HG03378 (cell line): ENCODE data around the gene REXO4.
A peak's percentile ranks its signal among the peaks of the same experiment; 100 is the strongest.

Experiments used
- ATAC-seq: cut with Tn5 transposase; IDR thresholded peaks from one replicate; pipeline ENCODE4 v1.9.1; 2021; ENCODE audit warnings: mild to moderate bottlenecking, moderate library complexity; ENCODE audit not compliant: unreplicated experiment

REXO4 gene

GRCh38 chr9:133417541-133418461 lies at the start of gene REXO4:
TSS of gene REXO4 (minus strand) at chr9:133418010. CDS start at chr9:133417844, 166 bp downstream.
- ATAC-seq = no peak

- no peak for ATAC-seq
These were observed 49.3 kb upstream of the REXO4 start for GRCh38 chr9:133467101-133467500.

GRCh38 chr9:133465984-133466383 lies 48.2 kb upstream of the REXO4 start:
- no peak for ATAC-seq

GRCh38 chr9:133464638-133465037 lies 46.8 kb upstream of the REXO4 start:
- no peak for ATAC-seq

DNA sequence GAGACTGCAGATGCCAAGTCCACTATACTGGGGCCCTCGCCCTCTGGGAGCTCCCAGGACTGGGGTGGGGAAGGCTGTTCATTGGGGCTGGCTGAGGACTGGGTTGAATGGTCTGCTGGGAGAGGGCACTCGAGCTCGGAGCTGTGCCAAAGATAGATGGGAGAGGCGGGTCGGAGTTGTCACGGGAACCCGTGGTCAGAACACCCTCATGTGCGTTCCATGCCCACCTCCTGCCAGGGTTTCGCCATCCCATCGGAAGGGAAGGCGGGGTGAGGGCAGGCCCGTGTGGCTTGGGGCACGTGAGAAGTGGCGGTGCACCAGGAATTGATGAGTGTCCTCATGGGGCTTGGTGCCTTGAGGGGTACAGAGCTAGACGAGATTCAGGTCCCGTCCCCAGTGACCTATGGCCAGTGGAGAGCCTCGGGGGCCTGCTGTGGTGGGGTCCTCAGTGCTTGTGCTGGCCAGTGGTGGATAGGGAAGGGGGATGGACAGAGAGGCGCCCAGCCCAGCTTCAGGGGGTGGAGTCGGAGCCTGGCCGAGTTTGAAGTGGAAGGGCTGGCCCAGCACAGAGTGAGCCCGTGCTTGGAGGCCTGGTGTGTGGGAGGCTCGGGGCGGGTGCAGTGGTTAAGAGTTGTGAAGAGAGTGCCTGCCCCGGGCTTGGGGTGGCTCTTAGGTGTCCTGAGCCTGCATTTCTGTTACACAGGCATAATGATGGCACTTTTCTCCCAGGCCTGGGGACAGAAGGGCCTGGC lies 46.2 kb upstream of the REXO4 start:
- no peak for ATAC-seq

GRCh38 chr9:133463234-133463863 lies 45.5 kb upstream of the REXO4 start:
- ATAC-seq = no peak

GRCh38 chr9:133461975-133462374 lies 44.2 kb upstream of the REXO4 start:
- ATAC-seq = no peak

- ATAC-seq = no peak
These were observed 42.8 kb upstream of the REXO4 start for GRCh38 chr9:133460405-133461175.

- ATAC-seq = peak; percentile 62
These were observed 41.9 kb upstream of the REXO4 start, which contains the start of gene CACFD1 for GRCh38 chr9:133459476-133460404. TSS of gene CACFD1 (plus strand) at chr9:133459978. CDS start at chr9:133460067, 89 bp downstream.

DNA sequence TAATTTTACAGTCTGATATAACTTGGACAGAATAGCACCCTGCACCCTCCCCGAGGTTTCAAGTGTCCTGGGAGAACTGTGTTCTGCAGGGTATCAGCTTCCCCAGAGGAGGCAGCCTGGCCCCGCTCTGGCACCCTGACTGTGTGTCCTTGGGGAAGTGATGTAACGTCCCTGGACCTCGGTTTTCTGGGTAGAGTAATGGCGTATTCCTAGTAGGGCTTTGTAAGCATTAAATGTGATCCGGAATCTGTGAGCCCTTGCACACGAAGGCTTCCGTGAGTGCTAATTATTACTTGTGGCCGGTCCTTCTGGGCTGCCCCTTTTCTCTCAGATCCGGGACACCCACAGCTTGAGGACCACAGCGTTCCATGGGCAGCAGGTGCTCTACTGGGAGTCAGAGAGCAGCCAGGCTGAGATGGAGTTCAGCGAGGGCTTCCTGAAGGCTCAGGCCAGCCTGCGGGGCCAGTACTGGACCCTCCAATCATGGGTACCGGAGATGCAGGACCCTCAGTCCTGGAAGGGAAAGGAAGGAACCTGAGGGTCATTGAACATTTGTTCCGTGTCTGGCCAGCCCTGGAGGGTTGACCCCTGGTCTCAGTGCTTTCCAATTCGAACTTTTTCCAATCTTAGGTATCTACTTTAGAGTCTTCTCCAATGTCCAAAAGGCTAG lies 41.0 kb upstream of the REXO4 start:
- ATAC-seq = no peak

GRCh38 chr9:133457748-133458147 lies 39.9 kb upstream of the REXO4 start:
- no peak for ATAC-seq

DNA sequence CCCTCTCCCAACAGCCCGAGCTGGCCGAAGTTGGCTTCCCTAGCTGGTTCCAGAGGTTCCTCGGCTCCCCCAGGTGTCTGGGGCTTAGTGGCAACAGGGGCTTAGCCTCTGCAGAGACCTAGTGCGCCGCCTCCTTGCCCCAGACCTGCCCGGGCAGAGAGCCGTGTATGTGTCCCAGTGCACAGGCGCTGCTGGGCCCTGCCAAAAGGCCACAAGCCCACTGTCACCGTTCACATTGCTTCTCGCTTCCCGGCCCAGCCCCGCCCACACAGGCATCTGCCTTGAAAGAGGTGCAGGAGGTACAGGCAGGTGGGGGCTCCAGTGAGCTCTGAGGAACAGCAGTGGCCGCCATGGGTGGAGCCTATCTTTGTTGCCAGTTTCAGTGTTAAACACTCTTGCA lies 39.4 kb upstream of the REXO4 start:
- ATAC-seq = no peak

DNA sequence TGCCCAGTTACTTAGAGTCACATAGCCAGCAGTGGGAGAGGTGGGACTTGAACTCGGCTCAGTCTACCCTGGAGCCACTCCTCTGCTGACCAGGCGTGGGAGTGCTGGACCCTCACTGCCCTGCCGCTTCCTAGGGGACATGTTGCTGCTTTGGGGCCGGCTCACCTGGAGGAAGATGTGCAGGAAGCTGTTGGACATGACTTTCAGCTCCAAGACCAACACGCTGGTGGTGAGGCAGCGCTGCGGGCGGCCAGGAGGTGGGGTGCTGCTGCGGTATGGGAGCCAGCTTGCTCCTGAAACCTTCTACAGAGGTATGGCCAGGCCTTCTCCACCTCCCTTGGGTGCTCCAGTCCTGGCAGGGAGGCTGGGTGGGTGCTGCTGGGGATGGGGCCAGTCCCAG lies 38.6 kb upstream of the REXO4 start:
- no peak for ATAC-seq

GRCh38 chr9:133455936-133456335 lies 38.1 kb upstream of the REXO4 start:
- ATAC-seq = no peak

DNA sequence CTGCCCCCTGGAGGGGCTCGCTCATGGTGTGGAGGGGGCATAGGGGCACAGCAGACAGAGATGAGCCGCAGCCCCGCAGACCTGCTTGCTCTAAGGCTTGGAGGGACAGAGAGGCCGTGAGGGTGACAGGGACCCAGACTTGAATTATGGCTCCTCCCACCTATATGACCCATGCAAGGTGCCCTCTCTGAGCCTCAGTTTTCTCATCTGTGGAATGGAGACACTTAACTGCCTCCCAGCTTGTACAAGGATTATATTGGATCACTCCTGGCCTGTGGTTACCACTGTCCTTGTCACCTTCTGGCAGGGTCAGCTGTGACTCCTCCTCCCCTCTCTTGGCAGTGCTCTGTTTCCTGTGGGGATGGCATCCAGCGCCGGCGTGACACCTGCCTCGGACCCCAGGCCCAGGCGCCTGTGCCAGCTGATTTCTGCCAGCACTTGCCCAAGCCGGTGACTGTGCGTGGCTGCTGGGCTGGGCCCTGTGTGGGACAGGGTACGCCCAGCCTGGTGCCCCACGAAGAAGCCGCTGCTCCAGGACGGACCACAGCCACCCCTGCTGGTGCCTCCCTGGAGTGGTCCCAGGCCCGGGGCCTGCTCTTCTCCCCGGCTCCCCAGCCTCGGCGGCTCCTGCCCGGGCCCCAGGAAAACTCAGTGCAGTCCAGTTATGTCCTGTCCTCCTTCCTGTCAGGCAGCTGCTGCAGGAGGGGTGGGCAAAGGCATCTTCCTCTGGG lies 37.3 kb upstream of the REXO4 start:
- no peak for ATAC-seq

DNA sequence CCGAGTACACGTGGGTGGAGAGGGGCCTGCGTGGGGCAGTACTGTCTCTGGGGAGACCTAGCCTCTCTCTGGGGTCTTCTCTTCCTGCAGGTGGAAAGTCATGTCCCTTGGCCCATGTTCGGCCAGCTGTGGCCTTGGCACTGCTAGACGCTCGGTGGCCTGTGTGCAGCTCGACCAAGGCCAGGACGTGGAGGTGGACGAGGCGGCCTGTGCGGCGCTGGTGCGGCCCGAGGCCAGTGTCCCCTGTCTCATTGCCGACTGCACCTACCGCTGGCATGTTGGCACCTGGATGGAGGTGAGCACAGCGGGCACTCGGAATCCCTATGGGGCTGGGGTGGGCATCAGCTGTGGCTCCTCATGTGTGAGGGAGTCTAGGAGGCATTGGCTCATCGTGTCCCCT lies 36.5 kb upstream of the REXO4 start:
- no peak for ATAC-seq

GRCh38 chr9:133453651-133454050 lies 35.8 kb upstream of the REXO4 start:
- no peak for ATAC-seq

DNA sequence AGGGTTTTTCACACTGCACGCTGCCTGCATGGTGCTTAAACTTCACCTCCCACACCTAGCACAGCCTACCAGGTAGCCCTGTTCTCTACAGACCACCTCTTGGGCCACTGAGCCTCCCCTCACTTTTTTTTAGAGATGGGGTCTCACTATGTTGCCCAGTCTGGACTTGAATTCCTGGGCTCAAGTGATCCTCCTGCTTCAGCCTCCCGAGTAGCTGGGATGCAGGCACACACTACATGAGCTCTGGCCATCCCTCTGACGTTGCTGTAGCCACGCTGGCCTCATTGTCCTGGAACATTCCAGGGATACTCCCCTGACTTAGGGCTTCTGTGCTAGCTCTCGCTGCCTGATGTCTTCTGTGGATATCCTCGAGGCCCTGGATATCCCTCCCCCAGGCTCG lies 34.8 kb upstream of the REXO4 start:
- ATAC-seq = no peak
